Measurements from ENCODE around the gene CFHR4.
"Not testable (repeated sequence)": the region's sequence is repeated elsewhere in the genome, so short reads cannot be mapped to it uniquely, and the experiment has no call there.

The CFHR4 gene

GRCh38 chr1:196887515-196888239 lies at the start of gene CFHR4:
TSS of gene CFHR4 (plus strand) at chr1:196888052. CDS start at chr1:196888151, 99 bp downstream.
- DNase-seq (ENCODE audit: low read depth in 2 of 2), result no peak

- DNase-seq (ENCODE audit: low read depth in 2 of 2), result not testable (repeated sequence)
These were observed 38.0 kb upstream of the CFHR4 start for GRCh38 chr1:196849613-196850492.

- no peak for DNase-seq (ENCODE audit: low read depth in 2 of 2)
These were observed 31.8 kb upstream of the CFHR4 start for GRCh38 chr1:196856053-196856452.

GRCh38 chr1:196857188-196857587 lies 30.7 kb upstream of the CFHR4 start:
- no peak for DNase-seq (ENCODE audit: low read depth in 2 of 2)

- no peak for DNase-seq (ENCODE audit: low read depth in 2 of 2)
These were observed 29.0 kb upstream of the CFHR4 start for GRCh38 chr1:196858811-196859210.

GRCh38 chr1:196860323-196860884 lies 27.4 kb upstream of the CFHR4 start:
- DNase-seq (ENCODE audit: low read depth in 2 of 2), result no peak

GRCh38 chr1:196861429-196861828 lies 26.4 kb upstream of the CFHR4 start:
- DNase-seq (ENCODE audit: low read depth in 2 of 2), result no peak

- DNase-seq (ENCODE audit: low read depth in 2 of 2), result no peak
These were observed 20.9 kb upstream of the CFHR4 start for GRCh38 chr1:196866974-196867373.

- no peak for DNase-seq (ENCODE audit: low read depth in 2 of 2)
These were observed 14.5 kb upstream of the CFHR4 start for GRCh38 chr1:196873385-196873784.

GRCh38 chr1:196875935-196876334 lies 11.9 kb upstream of the CFHR4 start:
- no peak for DNase-seq (ENCODE audit: low read depth in 2 of 2)

GRCh38 chr1:196877964-196878363 lies 9.9 kb upstream of the CFHR4 start:
- no peak for DNase-seq (ENCODE audit: low read depth in 2 of 2)

GRCh38 chr1:196886560-196886959 lies 1.3 kb upstream of the CFHR4 start:
- DNase-seq (ENCODE audit: low read depth in 2 of 2), result not testable (repeated sequence)

GRCh38 chr1:196890668-196891067 lies 2.8 kb downstream of the CFHR4 start:
- DNase-seq (ENCODE audit: low read depth in 2 of 2), result no peak

- no peak for DNase-seq (ENCODE audit: low read depth in 2 of 2)
These were observed 3.4 kb downstream of the CFHR4 start for GRCh38 chr1:196891251-196891650.

- no peak for DNase-seq (ENCODE audit: low read depth in 2 of 2)
These were observed 8.5 kb downstream of the CFHR4 start for GRCh38 chr1:196896355-196896754.

GRCh38 chr1:196897158-196897828 lies 9.4 kb downstream of the CFHR4 start:
- no peak for DNase-seq (ENCODE audit: low read depth in 2 of 2)

- DNase-seq (ENCODE audit: low read depth in 2 of 2), result no peak
These were observed 14.5 kb downstream of the CFHR4 start for GRCh38 chr1:196902344-196902743.

GRCh38 chr1:196910215-196910614 lies 22.4 kb downstream of the CFHR4 start:
- no peak for DNase-seq (ENCODE audit: low read depth in 2 of 2)

- not testable (repeated sequence) for DNase-seq (ENCODE audit: low read depth in 2 of 2)
These were observed 24.4 kb downstream of the CFHR4 start for GRCh38 chr1:196912283-196912682.

GRCh38 chr1:196926839-196927238 lies 39.0 kb downstream of the CFHR4 start:
- DNase-seq (ENCODE audit: low read depth in 2 of 2), result not testable (repeated sequence)

GRCh38 chr1:196932853-196933252 lies 45.0 kb downstream of the CFHR4 start:
- DNase-seq (ENCODE audit: low read depth in 2 of 2), result not testable (repeated sequence)
